Astrocyte (in vitro differentiated cells and primary cell): ENCODE results near the gene GLS. TPM values are rescaled to one million over a fixed set of nuclear protein-coding genes. Genes with fewer than 3 reads are reported as not detected.

Experiments used
- DNase-seq: peaks from one replicate; pipeline ENCODE4 v3.0.0-alpha.2; 2010; ENCODE audit warnings: low read depth
- FAIRE-seq: peaks from 2 replicates; lab custom pipeline; 2011; peaks lifted over from hg19 to GRCh38; lab: Jason Lieb, UNC
- H2AFZ ChIP-seq: 2 replicates; pipeline ENCODE4 v1.6.0; 2012; ENCODE audit warnings: low read depth, low read length, inconsistent platforms
- H3K27ac ChIP-seq: 2 replicates; pipeline ENCODE4 v1.5.1; 2011; ENCODE audit warnings: low read depth, low read length, inconsistent platforms
- H3K27me3 ChIP-seq: 2 replicates; pipeline ENCODE4 v1.6.0; 2011; ENCODE audit warnings: low read length, inconsistent platforms; ENCODE audit not compliant: insufficient read depth
- H3K36me3 ChIP-seq: 2 replicates; pipeline ENCODE4 v1.5.1; 2011; ENCODE audit warnings: low read length, inconsistent platforms; ENCODE audit not compliant: insufficient read depth
- H3K4me1 ChIP-seq: 2 replicates; pipeline ENCODE4 v1.5.1; 2011; ENCODE audit warnings: low read length, inconsistent platforms; ENCODE audit not compliant: insufficient read depth
- H3K4me2 ChIP-seq: 2 replicates; pipeline ENCODE4 v1.6.0; 2012; ENCODE audit warnings: low read length, inconsistent platforms
- H3K4me3 ChIP-seq: 2 replicates; pipeline ENCODE4 v1.5.1; 2011; ENCODE audit warnings: low read depth, mild to moderate bottlenecking, low read length, inconsistent platforms; ENCODE audit not compliant: insufficient read depth
- H3K79me2 ChIP-seq: 2 replicates; pipeline ENCODE4 v1.6.0; 2012; ENCODE audit warnings: mild to moderate bottlenecking, low read length, inconsistent platforms; ENCODE audit not compliant: insufficient read depth
- H3K9ac ChIP-seq: 2 replicates; pipeline ENCODE4 v1.6.0; 2012; ENCODE audit warnings: mild to moderate bottlenecking, low read length, inconsistent platforms
- H3K9me3 ChIP-seq: 2 replicates; pipeline ENCODE4 v1.5.1; 2012; ENCODE audit warnings: low read depth, mild to moderate bottlenecking, low read length, inconsistent platforms; ENCODE audit not compliant: insufficient read depth
- H4K20me1 ChIP-seq: 2 replicates; pipeline ENCODE4 v1.6.0; 2012; ENCODE audit warnings: low read length, inconsistent platforms; ENCODE audit not compliant: insufficient read depth
- H3K27ac Mint-ChIP-seq: one replicate; pipeline ENCODE4 v1.8.0; 2021; ENCODE audit warnings: mild to moderate bottlenecking, mixed read lengths; ENCODE audit not compliant: unreplicated experiment
- H3K27me3 Mint-ChIP-seq: one replicate; pipeline ENCODE4 v1.8.0; 2021; ENCODE audit warnings: low read depth, mixed read lengths; ENCODE audit not compliant: unreplicated experiment
- H3K36me3 Mint-ChIP-seq: one replicate; pipeline ENCODE4 v1.8.0; 2021; ENCODE audit warnings: low read depth, mixed read lengths; ENCODE audit not compliant: unreplicated experiment
- H3K4me1 Mint-ChIP-seq: one replicate; pipeline ENCODE4 v1.8.0; 2021; ENCODE audit warnings: low read depth, mixed read lengths; ENCODE audit not compliant: unreplicated experiment
- H3K4me3 Mint-ChIP-seq: one replicate; pipeline ENCODE4 v1.8.0; 2021; ENCODE audit warnings: mild to moderate bottlenecking, moderate library complexity, mixed read lengths; ENCODE audit not compliant: unreplicated experiment
- H3K9me3 Mint-ChIP-seq: one replicate; pipeline ENCODE4 v1.8.0; 2021; ENCODE audit warnings: mild to moderate bottlenecking, mixed read lengths; ENCODE audit not compliant: unreplicated experiment
- EZH2 ChIP-seq: IDR thresholded peaks from 2 replicates; pipeline ENCODE4 v1.6.1; 2012; ENCODE audit warnings: mild to moderate bottlenecking, low read length, inconsistent platforms; ENCODE audit not compliant: insufficient read depth
- total RNA-seq: library from RNA; stranded (reverse); gene quantifications from 2 replicates; pipeline ENCODE4 v1.2.1, GENCODE V29; 2021
- TF ChIP-seq, protein P1 (sequence below): IDR thresholded peaks from 2 replicates; pipeline ENCODE4 v1.5.1; 2011; ENCODE audit warnings: low read depth, mild to moderate bottlenecking, inconsistent platforms, low read length, moderate library complexity; ENCODE audit not compliant: insufficient read depth

The GLS gene
- total RNA-seq, 1 donor from 2014 or later = 189 TPM

DNA sequence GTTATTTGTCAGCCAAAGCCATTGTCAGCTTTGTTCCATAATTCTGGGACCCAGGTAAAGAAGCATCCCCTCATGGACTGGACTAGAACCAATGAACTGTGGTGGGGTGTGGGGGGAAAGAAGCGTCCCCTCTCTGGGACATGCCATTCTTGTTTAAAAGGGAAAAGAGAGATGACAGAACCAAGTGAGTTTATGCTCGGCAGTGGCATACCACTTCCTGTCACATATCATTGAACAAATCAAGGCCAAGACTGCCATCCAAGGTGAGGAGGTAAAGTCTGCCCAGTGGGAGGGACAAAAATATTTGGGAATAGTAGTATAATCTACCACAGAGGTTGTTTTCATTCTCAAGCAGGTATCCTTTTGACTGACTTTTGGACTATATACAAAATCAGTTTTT is 4.7 kb upstream of the GLS start:
- H3K4me3 ChIP-seq = no peak overlapping the region
- no peaks in the 10 kb centered on the region for H3K36me3 Mint-ChIP-seq
- no peaks in the 10 kb centered on the region for H3K36me3 ChIP-seq
- no peak overlapping the region for H3K27ac Mint-ChIP-seq
- H3K27me3 ChIP-seq = no peaks in the 10 kb centered on the region
- H3K9me3 ChIP-seq = no peaks in the 10 kb centered on the region
- peaks cover 6% of the 10 kb centered on the region for H3K4me1 Mint-ChIP-seq
- H3K4me1 ChIP-seq = peaks cover 4% of the 10 kb centered on the region
- no peak overlapping the region for H3K9ac ChIP-seq
- no peak overlapping the region for H3K4me2 ChIP-seq
- H3K4me3 Mint-ChIP-seq = no peak overlapping the region
- H3K9me3 Mint-ChIP-seq = no peaks in the 10 kb centered on the region
- DNase-seq = no peak
- TF ChIP-seq EZH2 = no peak
- TF ChIP-seq, protein P1, sequence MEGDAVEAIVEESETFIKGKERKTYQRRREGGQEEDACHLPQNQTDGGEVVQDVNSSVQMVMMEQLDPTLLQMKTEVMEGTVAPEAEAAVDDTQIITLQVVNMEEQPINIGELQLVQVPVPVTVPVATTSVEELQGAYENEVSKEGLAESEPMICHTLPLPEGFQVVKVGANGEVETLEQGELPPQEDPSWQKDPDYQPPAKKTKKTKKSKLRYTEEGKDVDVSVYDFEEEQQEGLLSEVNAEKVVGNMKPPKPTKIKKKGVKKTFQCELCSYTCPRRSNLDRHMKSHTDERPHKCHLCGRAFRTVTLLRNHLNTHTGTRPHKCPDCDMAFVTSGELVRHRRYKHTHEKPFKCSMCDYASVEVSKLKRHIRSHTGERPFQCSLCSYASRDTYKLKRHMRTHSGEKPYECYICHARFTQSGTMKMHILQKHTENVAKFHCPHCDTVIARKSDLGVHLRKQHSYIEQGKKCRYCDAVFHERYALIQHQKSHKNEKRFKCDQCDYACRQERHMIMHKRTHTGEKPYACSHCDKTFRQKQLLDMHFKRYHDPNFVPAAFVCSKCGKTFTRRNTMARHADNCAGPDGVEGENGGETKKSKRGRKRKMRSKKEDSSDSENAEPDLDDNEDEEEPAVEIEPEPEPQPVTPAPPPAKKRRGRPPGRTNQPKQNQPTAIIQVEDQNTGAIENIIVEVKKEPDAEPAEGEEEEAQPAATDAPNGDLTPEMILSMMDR = no peak
- peaks cover 2% of the 10 kb centered on the region for H3K79me2 ChIP-seq
- H2AFZ ChIP-seq = no peak overlapping the region
- no peak for FAIRE-seq
- no peaks in the 10 kb centered on the region for H4K20me1 ChIP-seq
- H3K27ac ChIP-seq = no peak overlapping the region
- no peaks in the 10 kb centered on the region for H3K27me3 Mint-ChIP-seq

DNA sequence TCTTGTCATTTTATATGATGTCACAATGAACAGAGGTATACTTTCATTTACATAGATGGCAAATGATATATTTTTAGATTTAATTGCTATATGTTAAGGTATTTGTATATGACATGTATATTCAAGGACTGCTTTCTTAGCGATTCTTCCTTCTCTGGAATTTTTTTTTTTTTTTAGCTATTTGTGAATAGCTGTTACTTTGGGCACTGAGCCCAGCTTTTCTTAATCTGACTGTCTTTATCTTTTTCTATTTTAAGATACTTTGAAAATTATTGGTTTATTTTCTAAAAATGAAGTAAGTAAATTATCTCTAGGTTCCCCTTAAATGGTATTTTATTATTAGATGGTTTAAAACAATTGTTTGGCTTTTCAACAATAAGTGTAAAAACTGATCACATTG is 4.0 kb upstream of the GLS start:
- peaks cover 2% of the 10 kb centered on the region for H4K20me1 ChIP-seq
- H3K9ac ChIP-seq = no peak overlapping the region
- H3K27me3 ChIP-seq = no peaks in the 10 kb centered on the region
- TF ChIP-seq, protein P1 = no peak
- TF ChIP-seq EZH2 = no peak
- H3K27ac Mint-ChIP-seq = no peak overlapping the region
- no peaks in the 10 kb centered on the region for H3K36me3 ChIP-seq
- H3K4me2 ChIP-seq = no peak overlapping the region
- H3K4me1 ChIP-seq = peaks cover 4% of the 10 kb centered on the region
- no peak for FAIRE-seq
- no peak overlapping the region for H3K4me3 ChIP-seq
- H3K36me3 Mint-ChIP-seq = no peaks in the 10 kb centered on the region
- H3K27ac ChIP-seq = no peak overlapping the region
- no peak overlapping the region for H3K4me3 Mint-ChIP-seq
- peaks cover 6% of the 10 kb centered on the region for H3K4me1 Mint-ChIP-seq
- H3K9me3 ChIP-seq = no peaks in the 10 kb centered on the region
- no peak overlapping the region for H2AFZ ChIP-seq
- H3K27me3 Mint-ChIP-seq = no peaks in the 10 kb centered on the region
- H3K79me2 ChIP-seq = peaks cover 9% of the 10 kb centered on the region
- DNase-seq = no peak
- H3K9me3 Mint-ChIP-seq = no peaks in the 10 kb centered on the region

DNA sequence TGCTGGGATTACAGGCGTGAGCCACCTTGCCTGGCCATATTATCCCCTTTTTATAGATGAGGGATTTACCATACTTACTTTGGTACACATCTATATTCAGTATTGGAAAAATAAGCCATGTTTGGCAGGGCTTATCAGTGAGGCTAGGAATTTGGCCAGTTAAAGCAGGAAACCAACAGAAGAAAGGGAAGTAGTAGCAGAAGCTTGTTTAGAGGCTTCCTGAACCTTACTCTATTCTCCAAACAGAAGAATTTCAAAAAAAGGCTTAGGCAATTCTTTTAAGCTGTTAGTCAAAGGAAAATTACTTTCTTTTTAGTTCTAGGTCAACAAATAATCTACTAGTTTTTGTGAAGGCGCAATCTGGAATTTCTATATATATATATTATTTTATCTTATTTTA is 3.2 kb upstream of the GLS start:
- Histone ChIP-seq H3K36me3 (no peaks in the 10 kb centered on the region), H3K27me3 (no peaks in the 10 kb centered on the region), H3K4me1 (peaks cover 4% of the 10 kb centered on the region), H2AFZ (no peak overlapping the region), H3K4me2 (no peak overlapping the region), H4K20me1 (peaks cover 9% of the 10 kb centered on the region), H3K9me3 (no peaks in the 10 kb centered on the region), H3K4me3 (no peak overlapping the region), H3K79me2 (peaks cover 17% of the 10 kb centered on the region), H3K9ac (no peak overlapping the region), H3K27ac (no peak overlapping the region)
- Mint-ChIP-seq H3K4me3 (no peak overlapping the region), H3K27me3 (no peaks in the 10 kb centered on the region), H3K36me3 (no peaks in the 10 kb centered on the region), H3K9me3 (no peaks in the 10 kb centered on the region), H3K27ac (no peak overlapping the region), H3K4me1 (peaks cover 6% of the 10 kb centered on the region)
- FAIRE-seq (no peak), DNase-seq (no peak)
- no peak for TF ChIP-seq EZH2
- TF ChIP-seq, protein P1 = no peak
